ENCODE data around the gene EPSTI1. TPM values are rescaled to one million over a fixed set of nuclear protein-coding genes. Genes with fewer than 3 reads are reported as not detected.
A peak's percentile ranks its signal among the peaks of the same experiment; 100 is the strongest.

EPSTI1 gene
- total and polyA plus RNA-seq, 4 donors: 3.7 to 20.1 (median 15.2) TPM

- H3K9ac ChIP-seq (ENCODE audit: insufficient read depth in 1 of 2, low read length in 2 of 2): no peak overlapping the region
- no peaks in the 10 kb centered on the region for H3K9me3 ChIP-seq (ENCODE audit: control insufficient read depth in 4 of 4, insufficient read depth in 3 of 4, low read length in 3 of 4)
- peaks cover 0 to 3% (median 0%) of the 10 kb centered on the region in 5 donors for H3K4me1 ChIP-seq (ENCODE audit: control insufficient read depth in 5 of 5, insufficient read depth in 5 of 5, low read length in 5 of 5)
- WGBS, 2 donors: 92% methylated on average over 2 of the region's 2 CpGs
- no peak for ATAC-seq (ENCODE audit: insufficient read depth, low FRiP score)
- H3K27me3 ChIP-seq (ENCODE audit: control insufficient read depth in 3 of 3, insufficient read depth in 3 of 3, low read length in 2 of 3): no peaks in the 10 kb centered on the region
- no peak overlapping the region for H3K27ac ChIP-seq (ENCODE audit: low read depth in 1 of 2, low read length in 1 of 2)
- no peak for DNase-seq
- H3K4me3 ChIP-seq: no peak overlapping the region
- TF ChIP-seq, protein P1, sequence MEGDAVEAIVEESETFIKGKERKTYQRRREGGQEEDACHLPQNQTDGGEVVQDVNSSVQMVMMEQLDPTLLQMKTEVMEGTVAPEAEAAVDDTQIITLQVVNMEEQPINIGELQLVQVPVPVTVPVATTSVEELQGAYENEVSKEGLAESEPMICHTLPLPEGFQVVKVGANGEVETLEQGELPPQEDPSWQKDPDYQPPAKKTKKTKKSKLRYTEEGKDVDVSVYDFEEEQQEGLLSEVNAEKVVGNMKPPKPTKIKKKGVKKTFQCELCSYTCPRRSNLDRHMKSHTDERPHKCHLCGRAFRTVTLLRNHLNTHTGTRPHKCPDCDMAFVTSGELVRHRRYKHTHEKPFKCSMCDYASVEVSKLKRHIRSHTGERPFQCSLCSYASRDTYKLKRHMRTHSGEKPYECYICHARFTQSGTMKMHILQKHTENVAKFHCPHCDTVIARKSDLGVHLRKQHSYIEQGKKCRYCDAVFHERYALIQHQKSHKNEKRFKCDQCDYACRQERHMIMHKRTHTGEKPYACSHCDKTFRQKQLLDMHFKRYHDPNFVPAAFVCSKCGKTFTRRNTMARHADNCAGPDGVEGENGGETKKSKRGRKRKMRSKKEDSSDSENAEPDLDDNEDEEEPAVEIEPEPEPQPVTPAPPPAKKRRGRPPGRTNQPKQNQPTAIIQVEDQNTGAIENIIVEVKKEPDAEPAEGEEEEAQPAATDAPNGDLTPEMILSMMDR (IDR thresholded peaks at IDR 0.05; ENCODE audit: control extremely low read depth, extremely low read depth): no peak
- H3K36me3 ChIP-seq (ENCODE audit: control insufficient read depth in 4 of 4, insufficient read depth in 4 of 4, low read length in 4 of 4): no peaks in the 10 kb centered on the region
Observed at GRCh38 chr13:43002021-43002420, 10.0 kb upstream of the EPSTI1 start.

DNA sequence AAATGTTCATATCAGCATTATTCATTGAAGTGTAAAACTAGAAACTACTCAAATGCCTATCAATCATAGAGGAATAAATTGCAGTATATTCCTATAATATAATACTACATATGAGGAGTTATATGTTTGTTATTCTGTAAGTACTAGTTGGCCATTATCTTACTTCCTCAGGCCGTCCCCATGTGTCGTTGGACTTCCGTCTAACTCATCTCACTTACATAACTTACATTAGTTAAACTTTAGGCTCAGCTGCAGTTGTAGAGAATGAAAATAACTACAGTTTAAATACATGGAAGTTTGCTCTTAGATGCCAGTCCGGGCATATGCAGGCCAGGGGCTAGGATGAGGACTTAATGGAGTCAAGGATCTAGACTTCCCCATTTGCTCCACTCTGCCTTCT lies 8.6 kb upstream of the EPSTI1 start:
- ATAC-seq (ENCODE audit: insufficient read depth, low FRiP score): no peak
- TF ChIP-seq, protein P1 (IDR thresholded peaks at IDR 0.05; ENCODE audit: control extremely low read depth, extremely low read depth): no peak
- WGBS, 2 donors: 32 to 51% methylated on average over 4 of the region's 4 CpGs

GRCh38 chr13:42999491-42999890 lies 7.5 kb upstream of the EPSTI1 start:
- Histone ChIP-seq H3K9ac (ENCODE audit: insufficient read depth in 1 of 2, low read length in 2 of 2) (no peak overlapping the region), H3K27me3 (ENCODE audit: control insufficient read depth in 3 of 3, insufficient read depth in 3 of 3, low read length in 2 of 3) (no peaks in the 10 kb centered on the region), H3K4me1 (ENCODE audit: control insufficient read depth in 5 of 5, insufficient read depth in 5 of 5, low read length in 5 of 5) (peaks cover 0 to 3% (median 0%) of the 10 kb centered on the region in 5 donors), H3K9me3 (ENCODE audit: control insufficient read depth in 4 of 4, insufficient read depth in 3 of 4, low read length in 3 of 4) (no peaks in the 10 kb centered on the region), H3K4me3 (no peak overlapping the region), H3K27ac (ENCODE audit: low read depth in 1 of 2, low read length in 1 of 2) (no peak overlapping the region), H3K36me3 (ENCODE audit: control insufficient read depth in 4 of 4, insufficient read depth in 4 of 4, low read length in 4 of 4) (no peaks in the 10 kb centered on the region)
- DNase-seq (no peak), ATAC-seq (ENCODE audit: insufficient read depth, low FRiP score) (no peak)
- WGBS, 2 donors: 80 to 91% methylated on average over 2 of the region's 2 CpGs
- TF ChIP-seq, protein P1 (IDR thresholded peaks at IDR 0.05; ENCODE audit: control extremely low read depth, extremely low read depth): no peak

More for the DNA sequence above, 8.6 kb upstream of the EPSTI1 start:
- no peak for DNase-seq
- no peaks in the 10 kb centered on the region for H3K36me3 ChIP-seq (ENCODE audit: control insufficient read depth in 4 of 4, insufficient read depth in 4 of 4, low read length in 4 of 4)
- H3K9ac ChIP-seq (ENCODE audit: insufficient read depth in 1 of 2, low read length in 2 of 2): no peak overlapping the region
- peaks cover 0 to 3% (median 0%) of the 10 kb centered on the region in 5 donors for H3K4me1 ChIP-seq (ENCODE audit: control insufficient read depth in 5 of 5, insufficient read depth in 5 of 5, low read length in 5 of 5)
- H3K4me3 ChIP-seq: no peak overlapping the region
- no peak overlapping the region for H3K27ac ChIP-seq (ENCODE audit: low read depth in 1 of 2, low read length in 1 of 2)
- H3K9me3 ChIP-seq (ENCODE audit: control insufficient read depth in 4 of 4, insufficient read depth in 3 of 4, low read length in 3 of 4): no peaks in the 10 kb centered on the region
- H3K27me3 ChIP-seq (ENCODE audit: control insufficient read depth in 3 of 3, insufficient read depth in 3 of 3, low read length in 2 of 3): no peaks in the 10 kb centered on the region

GRCh38 chr13:42997381-42997780 lies 5.3 kb upstream of the EPSTI1 start:
- H3K27ac ChIP-seq (ENCODE audit: low read depth in 1 of 2, low read length in 1 of 2): no peak overlapping the region
- ATAC-seq (ENCODE audit: insufficient read depth, low FRiP score) (no peak), DNase-seq (peak in 2 of 3 donors; percentile 38 to 52)
- TF ChIP-seq, protein P1 (IDR thresholded peaks at IDR 0.05; ENCODE audit: control extremely low read depth, extremely low read depth): no peak
- no peak overlapping the region for H3K4me3 ChIP-seq
- no peaks in the 10 kb centered on the region for H3K36me3 ChIP-seq (ENCODE audit: control insufficient read depth in 4 of 4, insufficient read depth in 4 of 4, low read length in 4 of 4)
- H3K27me3 ChIP-seq (ENCODE audit: control insufficient read depth in 3 of 3, insufficient read depth in 3 of 3, low read length in 2 of 3): no peaks in the 10 kb centered on the region
- H3K4me1 ChIP-seq (ENCODE audit: control insufficient read depth in 5 of 5, insufficient read depth in 5 of 5, low read length in 5 of 5): peaks cover 0 to 5% (median 3%) of the 10 kb centered on the region in 5 donors
- no peaks in the 10 kb centered on the region for H3K9me3 ChIP-seq (ENCODE audit: control insufficient read depth in 4 of 4, insufficient read depth in 3 of 4, low read length in 3 of 4)
- WGBS, 2 donors: 76 to 86% methylated on average over 2 of the region's 2 CpGs
- H3K9ac ChIP-seq (ENCODE audit: insufficient read depth in 1 of 2, low read length in 2 of 2): no peak overlapping the region

All from lung (tissue), 12 donors.